GM12872 (cell line): ENCODE data around the gene GALNT15.

Experiments
- TF ChIP-seq, protein P1 (sequence below): IDR thresholded peaks from 3 replicates; pipeline ENCODE4 v1.5.1; 2011; ENCODE audit warnings: low read depth, mild to moderate bottlenecking, low read length, moderate library complexity; ENCODE audit not compliant: insufficient read depth

The GALNT15 gene

DNA sequence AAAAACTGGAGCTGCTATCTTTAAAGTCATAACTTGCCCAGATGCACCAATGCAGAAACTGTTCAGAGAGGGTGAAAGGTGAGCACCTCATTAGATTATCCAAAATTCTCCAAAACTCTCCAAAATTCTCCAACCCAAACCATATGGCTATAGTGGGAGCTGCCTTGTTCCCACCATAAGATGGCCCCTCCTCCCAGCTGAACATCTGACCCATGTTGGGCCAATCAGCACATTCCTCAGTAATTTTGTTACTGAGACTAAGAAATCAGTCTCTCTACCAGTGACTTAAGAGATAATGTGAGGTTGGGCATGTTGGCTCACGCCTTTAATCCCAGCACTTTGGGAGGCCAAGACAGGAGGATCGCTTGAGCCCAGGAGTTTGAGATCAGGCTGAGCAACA lies 57.5 kb downstream of the GALNT15 start:
- TF ChIP-seq, protein P1, sequence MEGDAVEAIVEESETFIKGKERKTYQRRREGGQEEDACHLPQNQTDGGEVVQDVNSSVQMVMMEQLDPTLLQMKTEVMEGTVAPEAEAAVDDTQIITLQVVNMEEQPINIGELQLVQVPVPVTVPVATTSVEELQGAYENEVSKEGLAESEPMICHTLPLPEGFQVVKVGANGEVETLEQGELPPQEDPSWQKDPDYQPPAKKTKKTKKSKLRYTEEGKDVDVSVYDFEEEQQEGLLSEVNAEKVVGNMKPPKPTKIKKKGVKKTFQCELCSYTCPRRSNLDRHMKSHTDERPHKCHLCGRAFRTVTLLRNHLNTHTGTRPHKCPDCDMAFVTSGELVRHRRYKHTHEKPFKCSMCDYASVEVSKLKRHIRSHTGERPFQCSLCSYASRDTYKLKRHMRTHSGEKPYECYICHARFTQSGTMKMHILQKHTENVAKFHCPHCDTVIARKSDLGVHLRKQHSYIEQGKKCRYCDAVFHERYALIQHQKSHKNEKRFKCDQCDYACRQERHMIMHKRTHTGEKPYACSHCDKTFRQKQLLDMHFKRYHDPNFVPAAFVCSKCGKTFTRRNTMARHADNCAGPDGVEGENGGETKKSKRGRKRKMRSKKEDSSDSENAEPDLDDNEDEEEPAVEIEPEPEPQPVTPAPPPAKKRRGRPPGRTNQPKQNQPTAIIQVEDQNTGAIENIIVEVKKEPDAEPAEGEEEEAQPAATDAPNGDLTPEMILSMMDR, result no peak

DNA sequence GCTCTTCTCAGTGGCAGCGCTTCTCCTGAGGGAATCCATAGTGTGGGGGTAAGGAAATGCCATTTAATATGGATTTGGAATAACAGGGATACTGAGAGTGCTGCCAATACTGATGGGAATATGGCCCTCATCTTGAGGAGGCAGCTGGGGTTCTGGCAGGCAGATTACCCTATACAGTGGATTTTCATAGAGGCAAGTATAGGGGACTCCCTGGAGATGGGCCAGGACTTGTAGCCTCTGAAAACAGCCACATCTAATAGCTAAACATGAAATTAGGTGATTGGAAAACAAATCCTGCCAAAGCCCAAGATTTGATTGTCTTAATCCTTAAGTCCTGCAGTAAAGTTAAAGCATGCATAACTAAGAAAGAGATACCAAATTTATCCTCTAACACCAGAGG lies 59.3 kb downstream of the GALNT15 start:
- TF ChIP-seq, protein P1, result no peak

DNA sequence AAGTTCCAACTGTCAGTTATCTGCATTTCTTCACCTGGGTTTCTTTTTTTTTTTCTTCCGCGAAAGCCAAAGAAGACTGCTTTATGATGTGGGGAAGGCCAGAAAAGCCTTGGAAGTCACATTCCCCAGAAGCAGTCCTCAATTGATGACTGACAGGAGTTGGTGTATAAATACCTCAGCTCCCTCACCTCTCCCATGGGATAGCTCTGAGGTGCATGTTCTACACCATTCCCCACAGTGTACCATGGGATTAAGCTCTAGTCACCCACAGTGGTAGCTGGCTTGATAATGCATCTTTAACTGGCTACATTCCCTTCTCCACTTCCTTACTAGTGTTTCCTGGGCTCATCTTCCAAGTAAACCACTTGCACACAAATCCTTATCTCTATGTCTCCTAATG lies 59.8 kb downstream of the GALNT15 start:
- TF ChIP-seq, protein P1, result no peak

DNA sequence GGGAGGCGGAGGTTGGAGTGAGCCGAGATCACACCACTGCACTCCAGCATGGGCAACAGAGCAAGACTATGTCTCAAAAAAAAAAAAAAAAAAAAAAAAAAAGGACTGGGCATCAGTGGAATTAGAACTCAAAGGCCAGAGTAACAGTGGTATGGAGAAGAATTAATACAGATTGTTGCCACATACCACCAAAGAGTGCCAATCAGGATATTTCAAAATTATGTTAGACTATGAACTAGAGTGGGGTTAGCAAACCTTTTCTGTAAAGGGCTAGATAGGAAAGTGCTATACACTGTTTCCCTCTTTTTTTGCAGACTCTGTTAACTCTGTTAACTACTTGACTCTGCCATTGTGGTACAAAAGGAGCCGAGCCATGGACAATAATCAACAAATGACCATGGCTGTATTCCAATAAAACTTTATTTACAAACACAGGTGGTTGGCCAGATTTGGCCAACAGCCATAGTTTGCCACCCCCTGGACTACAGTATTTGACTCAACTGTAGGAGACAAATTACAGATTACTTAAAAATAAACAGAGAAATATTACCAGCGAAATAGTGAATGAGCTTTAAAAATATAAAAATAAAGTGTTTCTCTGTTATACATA lies 61.7 kb downstream of the GALNT15 start:
- TF ChIP-seq, protein P1, result no peak

DNA sequence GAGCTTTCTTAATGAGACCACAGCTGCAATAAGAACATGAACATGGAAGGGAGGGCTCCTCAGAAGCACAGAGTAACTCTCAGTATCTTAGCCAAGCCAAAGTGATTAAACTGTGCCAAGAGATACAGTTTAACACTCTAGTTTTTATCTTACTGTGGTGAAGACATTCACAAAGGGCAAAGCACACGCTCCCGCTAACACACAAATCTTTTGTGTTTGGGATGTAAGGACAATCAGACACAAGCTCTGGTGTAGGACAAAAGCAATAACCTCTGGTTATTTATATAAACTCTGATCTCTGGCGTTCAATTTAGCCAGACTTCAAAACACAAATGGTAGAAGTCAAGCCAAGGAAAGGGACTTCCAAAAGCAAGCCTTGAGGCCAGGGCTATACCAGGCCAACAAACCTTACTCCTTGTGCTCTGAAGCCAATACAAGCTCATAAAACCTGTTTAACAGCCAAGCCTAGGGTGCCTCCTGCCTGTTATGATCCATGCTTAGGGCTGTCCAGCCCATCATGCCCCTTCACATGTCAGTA lies 62.4 kb downstream of the GALNT15 start:
- TF ChIP-seq, protein P1, result no peak

DNA sequence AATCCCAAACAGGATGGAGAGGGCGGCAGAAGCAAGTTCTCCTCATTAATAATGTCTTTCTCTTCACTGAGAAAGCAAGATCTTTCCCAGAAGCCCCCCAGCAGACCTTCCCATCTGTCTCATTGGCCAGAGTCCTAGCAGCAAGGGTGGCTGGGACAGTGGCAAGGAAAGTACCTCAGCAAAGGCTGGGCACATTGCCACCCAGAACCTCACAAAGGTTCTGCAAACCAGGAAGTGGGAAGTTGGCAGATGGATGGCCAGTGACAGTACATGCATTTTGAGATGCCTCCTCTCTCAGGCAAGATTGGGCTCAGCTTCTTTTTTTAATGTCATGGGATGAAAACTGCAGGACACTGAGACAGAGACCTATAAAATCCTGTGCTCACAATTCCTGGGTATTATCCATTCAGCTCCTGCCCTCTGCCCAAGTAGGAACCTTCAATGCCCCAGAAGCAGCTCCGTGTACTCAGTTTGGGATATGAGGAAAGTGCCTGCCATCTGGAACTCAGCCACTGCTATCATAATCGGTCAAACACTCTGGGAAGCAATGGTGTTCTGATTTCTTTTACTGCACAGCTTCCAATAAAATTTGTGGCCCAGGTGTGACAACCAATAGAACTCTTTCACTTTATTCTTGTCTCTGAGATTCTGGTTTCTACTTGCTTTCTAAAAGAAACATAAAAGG lies 64.7 kb downstream of the GALNT15 start:
- TF ChIP-seq, protein P1, result no peak

DNA sequence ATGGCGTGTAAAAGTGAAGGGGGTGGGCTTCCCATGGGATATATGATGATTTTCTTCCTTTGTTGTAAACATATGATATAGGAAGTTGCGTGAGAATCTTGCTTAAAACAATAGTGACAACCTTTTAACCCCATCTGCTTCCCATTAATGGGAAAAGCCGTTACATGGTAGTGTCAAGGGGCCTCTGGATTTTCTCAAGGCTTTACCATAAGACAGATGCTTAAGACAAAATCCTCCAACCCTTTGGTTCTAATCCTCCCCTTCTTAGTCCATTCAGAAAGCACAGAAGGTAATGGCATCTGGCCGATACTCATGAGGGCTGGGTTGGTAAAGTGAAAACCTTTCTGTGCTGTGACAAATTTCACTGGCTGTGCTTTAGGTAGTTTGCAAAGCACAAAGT lies 65.3 kb downstream of the GALNT15 start:
- TF ChIP-seq, protein P1, result no peak
